ENCODE measurements around the gene UBASH3A. TPM values are rescaled to one million over a fixed set of nuclear protein-coding genes. Genes with fewer than 3 reads are reported as not detected.

The UBASH3A gene
- polyA plus RNA-seq, 2 of the 4 experiments (the other 2 are of a cell fraction), result not detected

GRCh38 chr21:42390696-42391095 is 13.0 kb upstream of the UBASH3A start:
- Histone ChIP-seq H3K4me3 (no peak overlapping the region), H3K4me1 (no peaks in the 10 kb centered on the region), H3K27ac (no peak overlapping the region), H3K9me3 (no peaks in the 10 kb centered on the region), H3K4me2 (no peak overlapping the region)
- FAIRE-seq (no peak), DNase-seq (ENCODE audit: low read depth in 1 of 2, low spot score in 1 of 2) (no peak), ATAC-seq (no peak)
- TF ChIP-seq TP53 (CRISPR knock-in tag; IDR thresholded peaks at IDR 0.05) (no peak), ZNF302 (CRISPR knock-in tag; IDR thresholded peaks at IDR 0.05) (no peak), SREBF2 (IDR thresholded peaks at IDR 0.05) (no peak), NFE2L2 (conservative IDR thresholded peaks at IDR 0.05; ENCODE audit: low read length) (no peak), USF2 (IDR thresholded peaks at IDR 0.05) (no peak), RNF2 (IDR thresholded peaks at IDR 0.05; ENCODE audit: borderline replicate concordance, low read depth) (no peak), CBX8 (IDR thresholded peaks at IDR 0.05) (no peak), GATA3 (IDR thresholded peaks at IDR 0.05; ENCODE audit: borderline replicate concordance) (no peak), PHF8 (IDR thresholded peaks at IDR 0.05; ENCODE audit: borderline replicate concordance, low read depth) (no peak), EP300 (IDR thresholded peaks at IDR 0.05) (no peak), CEBPB (IDR thresholded peaks at IDR 0.05) (no peak), KDM1A (IDR thresholded peaks at IDR 0.05; ENCODE audit: low read depth) (no peak), HOXB13 (CRISPR knock-in tag; IDR thresholded peaks at IDR 0.05; ENCODE audit: low read depth) (no peak), FOXS1 (CRISPR knock-in tag; IDR thresholded peaks at IDR 0.05) (no peak), HMGXB4 (CRISPR knock-in tag; IDR thresholded peaks at IDR 0.05; ENCODE audit: borderline replicate concordance) (no peak), CTCF (IDR thresholded peaks at IDR 0.05) (no peak), ZSCAN20 (CRISPR knock-in tag; IDR thresholded peaks at IDR 0.05) (no peak)
- POLR2A ChIA-PET, result no interaction called here
- 36% methylated on average over 2 of the region's 2 CpGs for WGBS (ENCODE audit: missing lambda C conversion rate)
- CTCF ChIA-PET, result no interaction called here

- ATAC-seq (no peak), FAIRE-seq (no peak), DNase-seq (ENCODE audit: low read depth in 1 of 2, low spot score in 1 of 2) (no peak)
- WGBS (ENCODE audit: missing lambda C conversion rate), result 66% methylated on average over 3 of the region's 5 CpGs
- Histone ChIP-seq H3K4me1 (no peaks in the 10 kb centered on the region), H3K4me2 (no peak overlapping the region), H3K27ac (no peak overlapping the region), H3K4me3 (no peak overlapping the region), H3K9me3 (no peaks in the 10 kb centered on the region)
- POLR2A ChIA-PET, result no interaction called here
- CTCF ChIA-PET, result no interaction called here
- no peak for TF ChIP-seq JUNB (IDR thresholded peaks at IDR 0.05)
- TF ChIP-seq SREBF2 (IDR thresholded peaks at IDR 0.05), result no peak
- no peak for TF ChIP-seq MAZ (IDR thresholded peaks at IDR 0.05; ENCODE audit: borderline replicate concordance, low read depth, low read length)
- no peak for TF ChIP-seq FOSB (CRISPR knock-in tag; IDR thresholded peaks at IDR 0.05)
- no peak for TF ChIP-seq MAFK (IDR thresholded peaks at IDR 0.05; ENCODE audit: partially characterized antibody)
- no peak for TF ChIP-seq HOXA7 (CRISPR knock-in tag; IDR thresholded peaks at IDR 0.05)
- no peak for TF ChIP-seq CHD4 (IDR thresholded peaks at IDR 0.05; ENCODE audit: borderline replicate concordance)
- TF ChIP-seq CBX8 (IDR thresholded peaks at IDR 0.05), result no peak
- TF ChIP-seq ZFP36 (IDR thresholded peaks at IDR 0.05; ENCODE audit: borderline replicate concordance, partially characterized antibody), result no peak
- no peak for TF ChIP-seq EP300 (IDR thresholded peaks at IDR 0.05)
- TF ChIP-seq ELK1 (IDR thresholded peaks at IDR 0.05; ENCODE audit: low read depth, low read length), result no peak
Measured at GRCh38 chr21:42391297-42391696, 12.4 kb upstream of the UBASH3A start.

All from A549 (cell line).